Omental fat pad (tissue), 4 donors: ENCODE results near the gene ITPR3. TPM values are rescaled to one million over a fixed set of nuclear protein-coding genes. Genes with fewer than 3 reads are reported as not detected.

Experiments used
- ATAC-seq: fragments of 150-250 bp; one replicate; pipeline ENCODE4 v1.9.1; 2016; ENCODE audit warnings: mild to moderate bottlenecking, moderate library complexity; ENCODE audit not compliant: low FRiP score
- DNase-seq: peaks from one replicate; pipeline ENCODE4 v3.0.0-alpha.2; 2019; ENCODE audit warnings: low spot score
- total RNA-seq, 4 donors: library from RNA; depleted of rRNA; stranded (reverse); fragments of >200 nt; gene quantifications; one replicate each; pipeline ENCODE4 v1.1.0, GENCODE V29; 2016
- TF ChIP-seq, protein P1 (sequence below), 3 donors: fragments of 450-650 bp; IDR thresholded peaks; one replicate each; pipeline ENCODE4 v1.5.1; 2016 to 2017; ENCODE audit warnings: antibody characterized with exemption in 3 of 3, mild to moderate bottlenecking in 3 of 3, moderate library complexity in 2 of 3

The ITPR3 gene
- total RNA-seq, 4 donors from 2014 or later: 25.7 to 62.0 (median 35.9) TPM

GRCh38 chr6:33688451-33689147, 67.5 kb downstream of the ITPR3 start:
- ATAC-seq: no peak
- DNase-seq: no peak
- TF ChIP-seq, protein P1, sequence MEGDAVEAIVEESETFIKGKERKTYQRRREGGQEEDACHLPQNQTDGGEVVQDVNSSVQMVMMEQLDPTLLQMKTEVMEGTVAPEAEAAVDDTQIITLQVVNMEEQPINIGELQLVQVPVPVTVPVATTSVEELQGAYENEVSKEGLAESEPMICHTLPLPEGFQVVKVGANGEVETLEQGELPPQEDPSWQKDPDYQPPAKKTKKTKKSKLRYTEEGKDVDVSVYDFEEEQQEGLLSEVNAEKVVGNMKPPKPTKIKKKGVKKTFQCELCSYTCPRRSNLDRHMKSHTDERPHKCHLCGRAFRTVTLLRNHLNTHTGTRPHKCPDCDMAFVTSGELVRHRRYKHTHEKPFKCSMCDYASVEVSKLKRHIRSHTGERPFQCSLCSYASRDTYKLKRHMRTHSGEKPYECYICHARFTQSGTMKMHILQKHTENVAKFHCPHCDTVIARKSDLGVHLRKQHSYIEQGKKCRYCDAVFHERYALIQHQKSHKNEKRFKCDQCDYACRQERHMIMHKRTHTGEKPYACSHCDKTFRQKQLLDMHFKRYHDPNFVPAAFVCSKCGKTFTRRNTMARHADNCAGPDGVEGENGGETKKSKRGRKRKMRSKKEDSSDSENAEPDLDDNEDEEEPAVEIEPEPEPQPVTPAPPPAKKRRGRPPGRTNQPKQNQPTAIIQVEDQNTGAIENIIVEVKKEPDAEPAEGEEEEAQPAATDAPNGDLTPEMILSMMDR (IDR thresholded peaks at IDR 0.05): no peak

DNA sequence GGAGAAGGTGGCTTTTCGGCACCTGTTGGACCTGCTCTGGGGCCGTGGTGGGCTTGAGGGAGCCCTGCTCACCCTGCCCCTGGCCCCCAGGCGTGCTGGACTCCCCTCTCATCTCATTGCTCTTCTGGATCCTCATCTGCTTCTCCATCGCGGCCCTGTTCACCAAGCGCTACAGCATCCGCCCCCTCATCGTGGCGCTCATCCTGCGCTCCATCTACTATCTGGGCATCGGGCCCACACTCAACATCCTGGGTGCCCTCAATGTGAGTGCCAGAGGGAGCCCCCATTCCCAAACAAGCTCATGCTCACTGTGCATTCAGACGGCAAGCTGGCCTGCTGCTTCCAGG, 68.0 kb downstream of the ITPR3 start:
- DNase-seq (no peak), ATAC-seq (no peak)
- TF ChIP-seq, protein P1 (IDR thresholded peaks at IDR 0.05): no peak

- ATAC-seq (no peak), DNase-seq (no peak)
- TF ChIP-seq, protein P1 (IDR thresholded peaks at IDR 0.05): no peak
Observed at GRCh38 chr6:33689879-33690278, 68.8 kb downstream of the ITPR3 start.

GRCh38 chr6:33690766-33691165, 69.6 kb downstream of the ITPR3 start:
- DNase-seq: no peak
- TF ChIP-seq, protein P1 (IDR thresholded peaks at IDR 0.05): no peak
- ATAC-seq: no peak

DNA sequence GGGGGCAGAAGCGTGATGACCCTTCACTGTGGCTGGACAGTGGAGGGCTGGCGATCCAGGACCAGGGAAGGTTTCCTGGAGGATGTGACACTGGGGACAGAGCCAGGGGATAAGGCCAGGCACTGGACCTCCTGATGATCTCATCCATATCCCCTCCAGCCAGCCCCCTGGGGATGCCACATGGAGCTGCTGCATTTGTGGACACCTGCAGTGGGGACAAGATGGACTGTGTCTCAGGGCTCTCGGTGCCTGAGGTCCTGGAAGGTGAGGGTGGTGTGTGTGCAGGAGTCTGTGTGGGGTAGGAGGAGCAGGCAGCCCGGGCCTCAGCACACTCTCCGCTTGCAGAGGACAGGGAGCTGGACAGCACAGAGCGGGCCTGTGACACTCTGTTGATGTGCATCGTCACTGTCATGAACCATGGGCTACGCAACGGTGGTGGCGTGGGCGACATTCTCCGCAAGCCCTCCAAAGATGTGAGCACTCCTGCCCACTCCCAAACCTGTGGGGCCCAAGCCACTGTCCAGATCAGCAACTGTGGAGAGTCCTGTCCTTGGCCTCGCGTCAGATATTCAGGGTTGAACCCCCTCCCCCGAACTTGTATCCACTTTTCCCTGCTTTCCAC, 70.4 kb downstream of the ITPR3 start:
- ATAC-seq (no peak), DNase-seq (no peak)
- TF ChIP-seq, protein P1 (IDR thresholded peaks at IDR 0.05): no peak

DNA sequence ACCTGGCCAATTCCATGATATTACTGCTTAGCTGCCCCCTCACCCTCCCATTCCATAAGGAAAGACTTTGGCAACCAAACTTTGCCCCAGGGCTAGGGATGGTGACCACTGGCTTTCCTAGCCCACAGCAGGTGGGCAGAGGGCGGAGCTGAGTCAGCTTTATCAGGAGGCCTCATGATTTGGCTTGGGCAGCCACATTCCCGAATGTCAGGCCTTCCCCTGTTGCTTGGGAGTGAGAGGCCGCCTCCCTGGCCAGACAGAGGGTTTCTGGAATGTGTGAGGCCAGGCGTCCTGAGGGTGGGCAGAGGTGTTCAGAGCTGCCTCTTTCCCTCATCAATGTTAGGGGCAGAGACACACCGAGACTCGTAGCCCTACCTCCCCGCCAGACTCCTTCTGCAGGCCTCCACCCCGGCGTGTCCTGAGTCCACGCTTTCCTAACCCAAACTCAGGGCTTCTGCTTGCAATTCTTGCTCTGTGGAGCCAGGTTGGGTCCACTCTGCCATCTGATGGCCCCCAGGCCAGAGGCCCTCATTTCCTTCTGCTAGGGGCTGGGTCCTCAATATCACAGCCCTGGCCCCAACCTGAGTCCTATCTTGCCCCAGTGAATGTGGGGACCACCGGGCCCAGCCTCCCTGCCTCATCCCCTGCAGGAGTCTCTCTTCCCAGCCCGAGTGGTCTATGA, 71.1 kb downstream of the ITPR3 start:
- DNase-seq (no peak), ATAC-seq (peak; percentile 59)
- TF ChIP-seq, protein P1 (IDR thresholded peaks at IDR 0.05): no peak
